Kidney epithelial cell (primary cell): ENCODE data around the gene PGAM5. TPM values are rescaled to one million over a fixed set of nuclear protein-coding genes. Genes with fewer than 3 reads are reported as not detected.

Experiments used
- DNase-seq: peaks from one replicate; pipeline ENCODE4 v3.0.0-alpha.2; 2010; ENCODE audit warnings: low read depth
- H3K27me3 ChIP-seq: 2 replicates; pipeline ENCODE4 v1.6.0; 2011; ENCODE audit warnings: low read length; ENCODE audit not compliant: control insufficient read depth, insufficient read depth
- H3K36me3 ChIP-seq: 2 replicates; pipeline ENCODE4 v1.5.1; 2011; ENCODE audit warnings: low read length; ENCODE audit not compliant: control insufficient read depth, insufficient read depth
- H3K4me3 ChIP-seq: 2 replicates; pipeline ENCODE4 v1.5.1; 2011; ENCODE audit warnings: low read depth, mild to moderate bottlenecking, control low read depth, low read length
- CTCF ChIP-seq: IDR thresholded peaks from 2 replicates; pipeline ENCODE4 v1.5.1; 2011; ENCODE audit warnings: mild to moderate bottlenecking, moderate library complexity, low read length, control low read depth, inconsistent platforms; ENCODE audit not compliant: insufficient read depth, poor library complexity, severe bottlenecking
- total RNA-seq: library from RNA; depleted of rRNA; stranded (reverse); fragments of >200 nt; gene quantifications from 2 replicates; pipeline ENCODE4 v1.2.3, GENCODE V29; 2015

The PGAM5 gene
- total RNA-seq, 1 donor from 2014 or later = 40.4 TPM

- H3K36me3 ChIP-seq = no peaks in the 10 kb centered on the region
- no peak overlapping the region for H3K4me3 ChIP-seq
- no peak for TF ChIP-seq CTCF
- DNase-seq = no peak
- H3K27me3 ChIP-seq = no peaks in the 10 kb centered on the region
These were observed 15.2 kb upstream of the PGAM5 start for GRCh38 chr12:132695431-132695830.

GRCh38 chr12:132698341-132698740 is 12.3 kb upstream of the PGAM5 start:
- Histone ChIP-seq H3K36me3 (no peaks in the 10 kb centered on the region), H3K27me3 (no peaks in the 10 kb centered on the region), H3K4me3 (no peak overlapping the region)
- no peak for TF ChIP-seq CTCF
- no peak for DNase-seq

DNA sequence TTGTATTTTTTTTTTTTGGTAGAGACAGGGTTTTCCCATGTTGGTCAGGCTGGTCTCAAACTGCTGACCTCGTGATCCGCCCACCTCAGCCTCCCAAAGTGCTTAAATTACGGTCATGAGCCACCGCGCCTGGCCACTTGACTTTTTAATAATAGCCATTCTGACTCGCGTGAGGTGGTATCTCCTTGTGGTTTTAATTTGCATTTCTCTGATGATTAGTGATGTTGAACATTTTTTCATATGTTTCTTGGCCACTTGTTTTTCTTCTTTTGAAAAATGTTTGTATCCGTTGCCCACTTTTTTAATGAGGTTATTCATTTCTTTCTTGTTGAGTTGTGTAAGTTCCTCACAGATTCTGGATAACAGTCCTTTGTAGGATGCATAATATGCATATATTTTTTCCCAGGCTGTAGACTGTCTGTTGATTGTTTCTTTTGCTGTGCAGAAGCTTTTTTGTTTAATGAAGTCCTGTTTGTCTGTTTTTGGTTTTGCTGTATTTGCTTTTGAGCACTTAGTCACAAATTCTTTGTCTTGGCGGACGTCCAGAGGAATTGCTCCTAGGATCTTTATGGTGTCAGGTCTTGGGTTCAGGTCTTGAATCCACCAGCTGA is 10.3 kb upstream of the PGAM5 start:
- no peak for TF ChIP-seq CTCF
- H3K27me3 ChIP-seq = no peaks in the 10 kb centered on the region
- no peak overlapping the region for H3K4me3 ChIP-seq
- H3K36me3 ChIP-seq = no peaks in the 10 kb centered on the region
- DNase-seq = no peak

DNA sequence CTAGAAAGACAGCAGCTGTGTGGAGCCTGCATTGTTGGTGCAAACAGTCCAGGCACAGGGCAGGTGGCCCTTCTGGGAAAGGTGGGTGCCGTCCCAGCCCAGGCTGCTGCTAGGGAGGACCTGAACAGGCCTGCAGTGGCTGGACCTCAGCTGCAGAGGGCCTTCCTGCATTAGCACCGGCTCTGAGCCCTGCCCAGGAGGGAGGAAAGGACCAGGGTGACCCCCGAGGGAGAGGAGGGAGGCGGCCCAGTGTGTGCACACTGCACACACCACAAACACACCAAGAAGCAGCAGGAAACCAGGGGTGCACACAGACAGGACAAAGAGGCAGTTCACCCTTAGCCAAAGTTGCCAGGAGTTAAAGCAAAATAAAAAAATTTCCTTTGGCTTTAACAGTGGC is 8.0 kb upstream of the PGAM5 start:
- Histone ChIP-seq H3K27me3 (no peaks in the 10 kb centered on the region), H3K4me3 (no peak overlapping the region), H3K36me3 (no peaks in the 10 kb centered on the region)
- TF ChIP-seq CTCF = peak; percentile 10
- no peak for DNase-seq

- H3K27me3 ChIP-seq = no peaks in the 10 kb centered on the region
- no peak for DNase-seq
- no peak overlapping the region for H3K4me3 ChIP-seq
- TF ChIP-seq CTCF = no peak
- no peaks in the 10 kb centered on the region for H3K36me3 ChIP-seq
These were observed 7.0 kb upstream of the PGAM5 start for GRCh38 chr12:132703641-132704040.

GRCh38 chr12:132707241-132707640 is 3.4 kb upstream of the PGAM5 start:
- Histone ChIP-seq H3K36me3 (no peaks in the 10 kb centered on the region), H3K4me3 (no peak overlapping the region), H3K27me3 (no peaks in the 10 kb centered on the region)
- no peak for DNase-seq
- no peak for TF ChIP-seq CTCF
